HCT116 (cell line): ENCODE data around the gene TMIGD2. TPM values are rescaled to one million over a fixed set of nuclear protein-coding genes. Genes with fewer than 3 reads are reported as not detected.

Source experiments
- ATAC-seq: fragments of 200-7000 bp; cut with Tn5 transposase; 2 replicates; pipeline ENCODE4 v1.9.1; 2020; ENCODE audit warnings: mild to moderate bottlenecking, moderate library complexity
- BruUV-seq: library from RNA; stranded (reverse); fragments of 400-500 nt; replicated peaks from 2 replicates; lab custom pipeline; 2021; lab: Mats Ljungman, UMichigan
- CTCF ChIA-PET: fragments of 300-600 bp; sonication (Branson Sonifier 250); formaldehyde crosslinking; loops from one replicate; lab custom pipeline; 2021; ENCODE audit warnings: antibody characterized with exemption; lab: Charles Lee
- POLR2A ChIA-PET: fragments of 300-600, 350-600 bp; sonication (Branson Sonifier 250); formaldehyde crosslinking; loops from one replicate; lab custom pipeline; 2021; ENCODE audit warnings: antibody characterized with exemption; lab: Charles Lee
- RAD21 ChIA-PET, 2 experiments: fragments of 300-600 bp; sonication (Branson Sonifier 250); formaldehyde crosslinking; loops; one replicate each; lab custom pipeline; 2023; ENCODE audit warnings: low total read pairs in 2 of 2; ENCODE audit not compliant: uncharacterized antibody in 2 of 2, unreplicated experiment in 2 of 2, low non-redundant PET in 1 of 2; lab: Charles Lee
- DNase-seq: peaks from one replicate; pipeline ENCODE4 v3.0.0-alpha.2; 2010; ENCODE audit warnings: low read depth, low spot score
- H2AFZ ChIP-seq: fragments of 200-600 bp; shearing (Covaris generic), sonication (generic); 2 replicates; pipeline ENCODE4 v1.6.1; 2017; ENCODE audit warnings: low read depth, mixed run types, mixed read lengths, antibody characterized with exemption, low read length; ENCODE audit not compliant: poor library complexity, severe bottlenecking
- H3K27ac ChIP-seq: 2 replicates; pipeline ENCODE4 v1.5.1; 2012; ENCODE audit warnings: low read depth, low read length
- H3K27me3 ChIP-seq: fragments of 200-600 bp; sonication (generic); 2 replicates; pipeline ENCODE4 v1.6.1; 2016; ENCODE audit warnings: mixed run types, low read length, mixed read lengths; ENCODE audit not compliant: insufficient read depth
- H3K36me3 ChIP-seq, 2 experiments: fragments of 200-500 bp in 1 of 2; fragments of 200-600 bp in 1 of 2; sonication (Bioruptor generic) in 1 of 2; sonication (generic) in 1 of 2; 2 replicates each; pipeline versions ENCODE4 v1.5.1 to v1.6.1; 2014 to 2016; ENCODE audit warnings: low read length in 2 of 2, inconsistent platforms in 1 of 2, mixed read lengths in 1 of 2, mixed run types in 1 of 2; ENCODE audit not compliant: insufficient read depth in 2 of 2, control insufficient read depth in 1 of 2
- H3K4me1 ChIP-seq, 2 experiments: fragments of 200-600 bp in 1 of 2; sonication (generic) in 1 of 2; 2 replicates each; pipeline versions ENCODE4 v1.5.1 to v1.6.1; 2012 to 2017; ENCODE audit warnings: low read length in 2 of 2, inconsistent platforms in 1 of 2, mild to moderate bottlenecking in 1 of 2, mixed read lengths in 1 of 2, mixed run types in 1 of 2, moderate library complexity in 1 of 2; ENCODE audit not compliant: insufficient read depth in 2 of 2, control insufficient read depth in 1 of 2
- H3K4me2 ChIP-seq: fragments of 200-600 bp; sonication (generic); 2 replicates; pipeline ENCODE4 v1.6.1; 2017; ENCODE audit warnings: mixed run types, low read length, mixed read lengths
- H3K4me3 ChIP-seq, 2 experiments: fragments of 200-600 bp in 1 of 2; sonication (generic) in 1 of 2; replicated peaks in 1 of 2; 2 replicates each; pipeline ENCODE4 v1.5.1; 2011 to 2016; ENCODE audit warnings: low read length in 2 of 2, control low read depth in 1 of 2, low read depth in 1 of 2, mild to moderate bottlenecking in 1 of 2, mixed read lengths in 1 of 2, mixed run types in 1 of 2
- H3K79me2 ChIP-seq: fragments of 200-600 bp; sonication (generic); 2 replicates; pipeline ENCODE4 v1.6.1; 2017; ENCODE audit warnings: mild to moderate bottlenecking, mixed run types, low read length, moderate library complexity, mixed read lengths; ENCODE audit not compliant: insufficient read depth
- H3K9ac ChIP-seq: fragments of 200-600 bp; sonication (generic); 2 replicates; pipeline ENCODE4 v1.6.1; 2016; ENCODE audit warnings: low read length, mixed read lengths
- H3K9me2 ChIP-seq: fragments of 200-600 bp; sonication (generic), shearing (Covaris generic); 2 replicates; pipeline ENCODE4 v1.6.1; 2017; ENCODE audit warnings: mixed run types, mild to moderate bottlenecking, moderate library complexity; ENCODE audit not compliant: insufficient read depth
- H3K9me3 ChIP-seq, 2 experiments: fragments of 200-500 bp in 1 of 2; fragments of 200-600 bp in 1 of 2; sonication (Bioruptor generic) in 1 of 2; sonication (generic) in 1 of 2; 2 replicates each; pipeline ENCODE4 v1.6.1; 2014 to 2017; ENCODE audit warnings: low read length in 2 of 2, mixed read lengths in 2 of 2, inconsistent platforms in 1 of 2, low read depth in 1 of 2, mild to moderate bottlenecking in 1 of 2, mixed run types in 1 of 2, moderate library complexity in 1 of 2; ENCODE audit not compliant: control insufficient read depth in 1 of 2, insufficient read depth in 1 of 2
- H4K20me1 ChIP-seq: fragments of 200-600 bp; sonication (generic), shearing (Covaris generic); 2 replicates; pipeline ENCODE4 v1.6.1; 2017; ENCODE audit warnings: mixed run types, mild to moderate bottlenecking, moderate library complexity; ENCODE audit not compliant: insufficient read depth
- CEBPB ChIP-seq: IDR thresholded peaks from 2 replicates; pipeline ENCODE4 v1.6.1; 2012; ENCODE audit warnings: low read depth
- EGR1 ChIP-seq: IDR thresholded peaks from 2 replicates; pipeline ENCODE4 v1.6.1; 2012; ENCODE audit warnings: low read depth
- ELF1 ChIP-seq: IDR thresholded peaks from 2 replicates; pipeline ENCODE4 v1.6.1; 2012; ENCODE audit warnings: low read depth, borderline replicate concordance
- EZH2 ChIP-seq: fragments of 200-600 bp; sonication (generic); IDR thresholded peaks from 2 replicates; pipeline ENCODE4 v1.6.1; 2017; ENCODE audit warnings: antibody characterized with exemption, mixed run types
- EZH2phosphoT487 ChIP-seq: fragments of 200-600 bp; IDR thresholded peaks from 2 replicates; pipeline ENCODE4 v1.6.1; 2018; ENCODE audit warnings: antibody characterized with exemption, borderline replicate concordance
- FOSL1 ChIP-seq: IDR thresholded peaks from 2 replicates; pipeline ENCODE4 v1.6.1; 2012; ENCODE audit warnings: low read depth
- JUND ChIP-seq: IDR thresholded peaks from 2 replicates; pipeline ENCODE4 v1.6.1; 2012
- RAD21 ChIP-seq: IDR thresholded peaks from 2 replicates; pipeline ENCODE4 v1.6.1; 2012; ENCODE audit warnings: low read depth, mild to moderate bottlenecking
- SRF ChIP-seq: IDR thresholded peaks from 2 replicates; pipeline ENCODE4 v1.6.1; 2012; ENCODE audit warnings: low read depth
- YY1 ChIP-seq: IDR thresholded peaks from 2 replicates; pipeline ENCODE4 v1.6.1; 2011; ENCODE audit warnings: low read length, low read depth, moderate library complexity, mild to moderate bottlenecking; ENCODE audit not compliant: insufficient replicate concordance; ENCODE audit errors: extremely low read depth
- ZFX ChIP-seq: fragments of 450-650 bp; IDR thresholded peaks from 2 replicates; pipeline ENCODE4 v1.6.1; 2017
- ZNF274 ChIP-seq: fragments of 200-500 bp; sonication (Bioruptor generic); IDR thresholded peaks from 2 replicates; pipeline ENCODE4 v1.6.1; 2014; ENCODE audit warnings: mild to moderate bottlenecking, low read depth, low read length, inconsistent platforms
- intact Hi-C: fragments of 100-400 bp; cut with micrococcal nuclease; formaldehyde crosslinking; loops from 2 replicates; pipeline ENCODE4 v1.10.0; 2022
- total RNA-seq: library from RNA; stranded (reverse); gene quantifications from one replicate; pipeline ENCODE4 v1.2.1, GENCODE V29; 2021; ENCODE audit not compliant: unreplicated experiment
- TF ChIP-seq, protein P1 (sequence below), 3 experiments: fragments of 200-600 bp in 1 of 3; sonication (generic) in 1 of 3; IDR thresholded peaks in 2 of 3; conservative IDR thresholded peaks in 1 of 3; 2 replicates each; pipeline ENCODE4 v1.5.1; 2012 to 2017; ENCODE audit warnings: low read depth in 2 of 3, low read length in 2 of 3, antibody characterized with exemption in 1 of 3, borderline replicate concordance in 1 of 3, control low read depth in 1 of 3, mild to moderate bottlenecking in 1 of 3, mixed read lengths in 1 of 3, mixed run types in 1 of 3, moderate library complexity in 1 of 3; ENCODE audit not compliant: insufficient read depth in 1 of 3
- TF ChIP-seq, protein P2 (sequence below): IDR thresholded peaks from 2 replicates; pipeline ENCODE4 v1.6.1; 2011; ENCODE audit warnings: mild to moderate bottlenecking, low read length, moderate library complexity; ENCODE audit not compliant: insufficient replicate concordance; ENCODE audit errors: extremely low read depth
- TF ChIP-seq, protein P3 (sequence below): IDR thresholded peaks from 2 replicates; pipeline ENCODE4 v1.6.1; 2012

TMIGD2 gene
- total RNA-seq, 1 experiment from 2014 or later = not detected

DNA sequence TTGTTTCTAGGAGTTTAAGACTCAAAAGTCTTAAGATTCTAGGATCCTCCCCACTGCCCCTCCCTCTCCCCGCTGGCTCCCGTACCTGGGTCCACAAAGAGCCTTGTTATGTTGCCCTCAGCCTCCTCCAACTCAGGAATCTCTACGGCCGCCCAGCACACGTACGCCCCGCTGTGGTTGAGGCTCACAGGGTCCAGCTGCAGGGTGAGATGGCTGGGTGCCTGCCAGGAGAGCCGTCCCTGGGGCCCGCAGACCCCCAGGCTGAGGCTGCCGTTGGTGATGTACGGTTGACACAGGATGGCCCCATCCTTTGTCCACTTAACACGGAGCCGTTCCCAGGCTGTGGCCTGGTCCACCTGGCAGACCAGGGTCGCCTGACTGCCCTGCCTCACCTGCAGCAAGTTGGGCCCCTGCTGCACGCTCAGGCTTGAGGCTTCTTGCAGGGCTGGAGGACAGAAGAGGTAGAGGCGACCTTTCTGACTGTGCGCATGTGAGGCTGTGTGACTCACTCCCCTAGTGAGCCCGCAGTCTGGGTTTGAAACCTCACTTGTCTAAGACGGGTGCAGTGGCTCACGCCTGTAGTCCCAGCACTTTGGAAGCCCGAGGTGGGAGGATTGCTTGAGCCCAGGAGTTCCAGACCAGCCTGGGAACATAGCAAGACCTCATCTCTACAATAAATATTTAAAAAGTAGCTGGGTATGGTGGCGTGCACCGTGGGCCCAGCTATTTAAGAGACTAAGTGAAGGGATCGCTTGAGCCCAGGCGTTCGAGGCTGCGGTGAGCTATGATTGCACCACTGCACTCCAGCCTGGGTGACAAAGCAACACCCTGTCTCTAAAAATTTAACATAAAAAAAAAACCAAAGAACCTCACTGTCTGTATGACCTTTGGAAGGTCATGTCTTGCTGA lies 4.0 kb downstream of the TMIGD2 start:
- no TSS peak for BruUV-seq
- CTCF ChIA-PET = interaction anchor here (0.6 kb wide), 1 partner anchor 9 kb away, joined by 3 read pairs; no protein-coding TSS in a partner anchor
- no peaks in the 10 kb centered on the region for H3K36me3 ChIP-seq
- TF ChIP-seq CEBPB (no peak), EZH2phosphoT487 (no peak), ELF1 (no peak), SRF (no peak), ZNF274 (no peak), EZH2 (no peak), EGR1 (no peak), RAD21 (no peak), YY1 (no peak), FOSL1 (no peak), ZFX (no peak), JUND (no peak)
- TF ChIP-seq, protein P1, sequence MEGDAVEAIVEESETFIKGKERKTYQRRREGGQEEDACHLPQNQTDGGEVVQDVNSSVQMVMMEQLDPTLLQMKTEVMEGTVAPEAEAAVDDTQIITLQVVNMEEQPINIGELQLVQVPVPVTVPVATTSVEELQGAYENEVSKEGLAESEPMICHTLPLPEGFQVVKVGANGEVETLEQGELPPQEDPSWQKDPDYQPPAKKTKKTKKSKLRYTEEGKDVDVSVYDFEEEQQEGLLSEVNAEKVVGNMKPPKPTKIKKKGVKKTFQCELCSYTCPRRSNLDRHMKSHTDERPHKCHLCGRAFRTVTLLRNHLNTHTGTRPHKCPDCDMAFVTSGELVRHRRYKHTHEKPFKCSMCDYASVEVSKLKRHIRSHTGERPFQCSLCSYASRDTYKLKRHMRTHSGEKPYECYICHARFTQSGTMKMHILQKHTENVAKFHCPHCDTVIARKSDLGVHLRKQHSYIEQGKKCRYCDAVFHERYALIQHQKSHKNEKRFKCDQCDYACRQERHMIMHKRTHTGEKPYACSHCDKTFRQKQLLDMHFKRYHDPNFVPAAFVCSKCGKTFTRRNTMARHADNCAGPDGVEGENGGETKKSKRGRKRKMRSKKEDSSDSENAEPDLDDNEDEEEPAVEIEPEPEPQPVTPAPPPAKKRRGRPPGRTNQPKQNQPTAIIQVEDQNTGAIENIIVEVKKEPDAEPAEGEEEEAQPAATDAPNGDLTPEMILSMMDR (IDR thresholded peaks at IDR 0.05 in 2 of 3, conservative IDR thresholded peaks at IDR 0.05 in 1 of 3; ENCODE audit: borderline replicate concordance in 1 of 3, insufficient read depth in 1 of 3, low read depth in 2 of 3, low read length in 2 of 3) = no peak
- TF ChIP-seq, protein P2, sequence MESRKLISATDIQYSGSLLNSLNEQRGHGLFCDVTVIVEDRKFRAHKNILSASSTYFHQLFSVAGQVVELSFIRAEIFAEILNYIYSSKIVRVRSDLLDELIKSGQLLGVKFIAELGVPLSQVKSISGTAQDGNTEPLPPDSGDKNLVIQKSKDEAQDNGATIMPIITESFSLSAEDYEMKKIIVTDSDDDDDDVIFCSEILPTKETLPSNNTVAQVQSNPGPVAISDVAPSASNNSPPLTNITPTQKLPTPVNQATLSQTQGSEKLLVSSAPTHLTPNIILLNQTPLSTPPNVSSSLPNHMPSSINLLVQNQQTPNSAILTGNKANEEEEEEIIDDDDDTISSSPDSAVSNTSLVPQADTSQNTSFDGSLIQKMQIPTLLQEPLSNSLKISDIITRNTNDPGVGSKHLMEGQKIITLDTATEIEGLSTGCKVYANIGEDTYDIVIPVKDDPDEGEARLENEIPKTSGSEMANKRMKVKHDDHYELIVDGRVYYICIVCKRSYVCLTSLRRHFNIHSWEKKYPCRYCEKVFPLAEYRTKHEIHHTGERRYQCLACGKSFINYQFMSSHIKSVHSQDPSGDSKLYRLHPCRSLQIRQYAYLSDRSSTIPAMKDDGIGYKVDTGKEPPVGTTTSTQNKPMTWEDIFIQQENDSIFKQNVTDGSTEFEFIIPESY = no peak
- TF ChIP-seq, protein P3, sequence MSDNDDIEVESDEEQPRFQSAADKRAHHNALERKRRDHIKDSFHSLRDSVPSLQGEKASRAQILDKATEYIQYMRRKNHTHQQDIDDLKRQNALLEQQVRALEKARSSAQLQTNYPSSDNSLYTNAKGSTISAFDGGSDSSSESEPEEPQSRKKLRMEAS = no peak
- TF ChIP-seq, all 23 proteins: peak for 0
- Histone ChIP-seq H3K9me2 (no peaks in the 10 kb centered on the region), H4K20me1 (no peaks in the 10 kb centered on the region), H3K4me2 (no peak overlapping the region), H3K79me2 (no peaks in the 10 kb centered on the region), H3K9me3 (no peaks in the 10 kb centered on the region), H3K9ac (no peak overlapping the region), H3K4me1 (no peaks in the 10 kb centered on the region), H3K4me3 (no peak overlapping the region), H3K27ac (no peak overlapping the region), H3K27me3 (no peaks in the 10 kb centered on the region), H2AFZ (no peak overlapping the region)
- DNase-seq (no peak), ATAC-seq (no peak)
- POLR2A ChIA-PET = no interaction called here
- intact Hi-C loops = no loop called here
- RAD21 ChIA-PET = no interaction called here
